GM19463 (cell line): ENCODE data around the gene POTED.
"Not testable (repeated sequence)": the region's sequence is repeated elsewhere in the genome, so short reads cannot be mapped to it uniquely, and the experiment has no call there.

Experiments
- ATAC-seq: cut with Tn5 transposase; IDR thresholded peaks from one replicate; pipeline ENCODE4 v1.9.1; 2021; ENCODE audit warnings: mild to moderate bottlenecking, moderate library complexity; ENCODE audit not compliant: unreplicated experiment

Gene POTED

GRCh38 chr21:13609477-13609876, at the start of gene POTED:
Gene POTED (plus strand): TSS chr21:13609777. CDS start chr21:13610229, 452 bp downstream.
- not testable (repeated sequence) for ATAC-seq

GRCh38 chr21:13650101-13650500, 40.5 kb downstream of the POTED start:
- not testable (repeated sequence) for ATAC-seq

GRCh38 chr21:13651746-13652145, 42.2 kb downstream of the POTED start:
- ATAC-seq: not testable (repeated sequence)
